HG02981 (cell line): ENCODE results near the gene COBL.

Experiments used
- ATAC-seq: cut with Tn5 transposase; IDR thresholded peaks from one replicate; pipeline ENCODE4 v1.9.1; 2021; ENCODE audit warnings: mild to moderate bottlenecking, moderate library complexity; ENCODE audit not compliant: unreplicated experiment

COBL gene

DNA sequence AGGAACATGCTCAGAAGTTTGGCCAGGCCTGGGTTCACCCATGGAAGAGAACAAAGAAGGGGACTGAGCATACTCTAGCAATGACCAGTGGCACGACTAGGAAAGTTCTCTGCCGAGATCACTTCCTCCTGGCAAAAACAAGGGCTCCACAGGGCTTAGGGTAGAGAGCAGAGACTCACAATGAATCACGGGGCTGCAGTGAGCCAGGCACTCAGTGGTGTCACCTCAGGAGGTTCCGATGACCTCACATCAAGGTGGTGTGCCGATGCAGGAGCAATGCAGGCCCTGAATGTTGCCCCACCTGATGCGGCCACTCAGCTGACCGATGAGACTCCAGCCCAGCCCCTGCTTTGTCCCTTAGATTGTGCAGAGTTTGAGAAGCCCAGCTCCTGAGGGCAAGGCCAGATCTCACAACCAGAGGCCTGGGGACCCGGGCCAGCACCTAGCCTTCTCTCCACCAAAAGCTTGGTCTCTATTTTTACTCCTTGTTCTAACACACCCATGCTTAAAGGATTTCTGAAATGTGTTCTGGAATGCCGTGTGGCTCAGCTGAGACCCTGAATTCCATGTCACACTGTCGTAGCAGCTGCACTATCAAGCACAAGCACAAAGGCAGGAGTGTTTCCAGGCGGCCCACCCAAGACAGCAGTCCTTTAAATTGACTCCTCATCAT is 60.9 kb downstream of the COBL start:
- ATAC-seq: no peak

DNA sequence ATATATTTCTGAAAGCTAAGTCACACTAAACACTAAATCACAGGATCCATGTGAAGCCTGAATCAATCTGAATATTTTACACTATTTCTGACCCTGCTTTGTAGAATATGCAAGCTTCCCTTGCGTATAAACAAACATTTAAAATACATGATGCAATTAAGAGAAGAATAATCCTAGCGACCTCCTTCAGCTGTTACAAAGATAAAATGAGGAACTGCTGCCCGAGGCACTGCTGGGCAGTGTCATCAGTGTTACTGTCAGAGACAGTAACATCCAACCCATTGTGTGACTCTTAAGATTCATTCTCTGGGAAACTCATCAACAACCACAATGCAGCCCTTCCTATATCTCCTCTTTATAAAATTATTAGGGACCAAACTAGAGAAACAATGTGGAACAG is 61.6 kb downstream of the COBL start:
- no peak for ATAC-seq

DNA sequence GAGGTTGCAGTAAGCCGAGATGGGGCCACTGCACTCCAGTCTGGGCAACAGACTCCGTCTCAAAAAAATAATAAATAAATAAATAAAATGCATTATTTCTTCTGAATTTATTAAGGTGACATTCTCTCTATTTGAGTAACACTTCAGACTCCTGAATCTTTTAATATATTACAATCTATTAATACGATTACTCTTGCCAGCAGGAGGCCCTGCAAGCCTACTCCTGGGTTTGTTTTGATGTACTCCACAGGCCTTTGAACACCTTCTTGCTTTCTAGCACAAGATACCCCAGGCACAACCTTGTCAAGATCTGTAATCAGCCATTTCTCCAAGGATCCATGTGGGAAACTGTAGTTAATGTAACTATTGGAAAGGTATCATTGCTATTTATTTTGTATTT is 63.5 kb downstream of the COBL start:
- no peak for ATAC-seq

DNA sequence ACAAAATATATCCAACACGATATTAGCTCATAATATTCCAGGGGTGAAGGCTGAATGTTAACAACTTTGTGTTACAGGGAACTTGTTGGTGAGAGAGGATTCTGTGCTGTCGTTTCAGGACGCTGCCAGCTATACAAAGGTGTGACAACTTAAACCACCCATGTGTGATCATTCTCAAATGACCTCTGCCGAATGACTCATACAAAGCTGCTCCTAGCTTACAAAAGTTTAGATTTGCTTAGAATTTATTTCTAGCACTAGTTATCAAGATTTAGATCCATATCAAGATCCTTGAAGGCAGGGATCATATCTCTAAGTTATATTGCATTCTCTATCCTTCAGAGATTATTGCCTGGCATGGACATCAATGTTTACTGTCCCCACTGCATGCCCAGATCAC is 65.3 kb downstream of the COBL start:
- no peak for ATAC-seq

DNA sequence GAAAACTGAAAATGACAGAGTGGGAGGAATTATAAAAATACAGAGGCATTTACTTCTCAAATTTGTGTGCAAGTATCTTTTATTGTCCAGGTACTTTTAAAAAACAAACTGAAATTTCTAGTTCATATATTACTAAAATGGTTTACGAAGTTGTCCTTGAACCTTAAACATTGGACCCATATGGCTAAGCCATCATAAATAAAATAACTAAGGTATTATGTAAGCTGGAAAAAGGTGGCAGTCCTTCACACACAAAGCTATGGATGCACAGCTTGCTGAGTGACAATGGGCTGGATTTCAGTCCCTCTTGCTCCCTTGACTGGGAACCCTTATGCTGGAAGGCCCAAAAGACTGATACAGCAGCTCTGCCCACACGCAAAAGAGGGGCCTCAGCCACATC is 66.1 kb downstream of the COBL start:
- no peak for ATAC-seq

DNA sequence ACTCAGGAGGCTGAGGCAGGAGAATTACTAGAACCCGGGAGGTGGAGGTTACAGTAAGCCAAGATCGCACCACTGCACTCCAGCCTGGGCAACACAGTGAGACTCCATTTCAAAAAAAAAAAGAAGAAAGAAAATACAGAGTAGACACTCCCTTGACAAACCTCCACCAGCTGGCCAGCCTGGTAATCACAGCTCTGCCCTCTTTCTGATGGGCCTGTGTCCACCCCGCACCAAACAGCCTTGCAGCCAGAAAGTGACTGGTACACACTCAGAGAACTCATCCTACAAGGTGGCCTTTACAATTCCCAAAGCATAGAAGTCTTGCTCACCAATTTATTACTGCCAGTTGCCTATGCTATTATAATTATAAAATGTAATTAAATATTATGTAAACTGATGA is 66.6 kb downstream of the COBL start:
- ATAC-seq: no peak

DNA sequence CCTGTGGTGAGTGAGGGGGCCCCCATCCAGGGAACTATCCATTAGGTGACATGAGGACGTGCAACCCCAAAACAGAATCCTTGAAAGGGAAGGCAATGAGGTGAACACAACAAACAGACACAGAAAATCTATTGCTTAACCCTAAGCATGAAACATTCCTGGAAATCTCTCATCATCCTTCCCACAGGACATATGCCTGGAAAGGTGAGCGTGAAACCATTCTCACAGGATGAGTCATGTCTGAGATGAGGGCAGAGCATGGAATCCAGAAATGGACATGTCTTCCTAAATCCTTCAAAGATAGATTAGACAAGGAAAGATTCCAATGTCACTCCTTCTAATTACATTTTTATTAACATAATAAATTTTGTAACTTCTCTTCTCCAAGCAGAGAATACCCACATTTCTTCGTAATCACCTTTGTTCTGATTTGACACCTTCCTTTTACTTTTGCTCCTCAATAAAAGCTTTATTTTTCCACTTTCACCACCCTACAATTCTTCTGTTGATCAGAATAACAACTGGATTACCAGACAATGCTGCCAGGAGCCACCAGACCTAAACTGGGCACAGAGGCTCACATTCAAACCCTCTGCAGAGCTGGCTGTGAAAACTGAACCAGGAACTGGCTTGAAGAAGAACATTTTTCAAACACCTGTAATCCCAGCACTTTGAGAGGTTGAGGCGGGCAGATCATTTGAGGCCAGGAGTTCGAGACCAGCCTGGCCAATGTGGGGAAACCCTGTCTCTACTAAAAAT is 67.2 kb downstream of the COBL start:
- ATAC-seq: no peak

DNA sequence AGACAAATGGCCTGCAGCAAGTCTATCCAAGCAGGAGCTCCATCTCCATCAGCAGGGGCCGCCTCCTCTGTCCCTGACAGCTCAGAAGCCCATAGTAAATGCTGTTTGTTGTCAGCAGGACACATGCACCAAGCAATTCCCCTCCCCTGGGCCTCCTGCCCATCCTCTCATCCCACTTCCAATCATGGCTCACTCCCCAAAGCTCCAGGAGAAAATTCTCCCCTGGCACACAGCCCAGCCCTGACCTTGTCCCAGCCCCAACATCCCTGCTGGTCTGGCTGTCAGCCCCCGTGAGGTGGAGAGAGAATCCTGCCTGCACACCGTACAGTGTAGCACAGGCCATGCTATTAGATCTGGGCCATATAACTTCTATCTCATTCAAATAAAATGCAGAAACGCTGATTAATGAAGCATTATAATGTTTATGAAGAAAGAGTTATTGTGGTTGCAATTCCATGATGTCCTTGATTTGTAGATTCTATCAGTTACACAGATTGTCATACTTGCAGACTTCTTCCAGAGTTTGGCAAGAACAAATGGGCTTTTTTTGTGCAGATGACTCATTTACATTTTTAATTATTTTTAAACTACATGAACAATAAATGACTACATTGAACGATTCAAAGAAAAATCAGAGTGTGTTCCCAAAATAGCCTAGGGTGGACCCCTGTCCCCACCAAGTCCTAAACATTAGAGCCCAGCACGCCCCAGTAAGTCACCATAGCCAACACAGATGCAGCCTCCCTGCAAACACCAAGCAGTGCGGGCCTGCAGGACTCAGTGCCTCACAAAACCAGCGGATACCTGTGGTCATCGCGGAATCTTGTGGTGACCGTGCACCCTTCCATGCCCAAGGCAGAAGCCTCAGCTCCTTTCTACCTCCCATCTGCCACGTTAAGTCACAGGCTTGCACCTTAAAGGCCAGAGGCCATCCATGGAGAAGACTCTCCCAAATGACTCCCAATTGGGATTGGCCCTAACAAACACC is 70.1 kb downstream of the COBL start:
- ATAC-seq: no peak

DNA sequence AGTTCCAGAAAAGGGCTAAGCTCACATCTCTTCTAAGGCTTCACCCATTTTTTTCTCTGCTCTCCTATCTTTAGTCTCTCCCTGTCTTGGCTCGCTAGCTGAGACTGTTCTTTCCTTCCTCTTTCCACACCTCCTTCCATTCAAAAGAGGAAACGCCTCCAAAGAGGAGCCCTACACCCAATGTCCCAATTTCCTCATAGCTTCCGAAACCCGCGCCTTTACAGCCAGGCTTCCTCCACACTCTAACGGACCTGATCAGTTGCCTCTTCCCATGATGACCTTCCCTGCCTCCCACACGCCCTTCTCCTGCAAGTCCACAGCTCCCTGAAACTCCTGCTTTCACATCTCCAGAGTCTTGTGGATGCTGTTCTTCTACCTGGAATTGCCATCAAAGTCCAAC is 71.7 kb downstream of the COBL start:
- no peak for ATAC-seq

DNA sequence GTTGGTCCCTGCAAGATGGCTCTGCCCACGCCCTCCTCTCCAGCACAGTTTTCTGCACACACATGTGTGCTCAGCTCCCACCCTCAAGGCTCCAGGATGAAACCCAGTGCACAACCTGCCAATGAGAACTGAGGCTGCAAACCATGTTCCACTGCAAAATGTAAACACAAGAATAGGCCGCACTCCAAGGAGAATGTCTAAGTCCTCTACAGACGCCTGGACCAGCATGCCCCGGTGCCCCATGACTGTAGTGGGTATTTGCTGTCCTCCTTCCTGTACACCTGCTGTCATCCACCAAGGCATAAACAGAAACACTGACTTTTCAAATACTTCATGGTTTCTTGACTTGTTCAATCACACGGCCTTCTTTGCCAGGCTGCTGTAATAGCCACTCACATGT is 72.6 kb downstream of the COBL start:
- no peak for ATAC-seq

DNA sequence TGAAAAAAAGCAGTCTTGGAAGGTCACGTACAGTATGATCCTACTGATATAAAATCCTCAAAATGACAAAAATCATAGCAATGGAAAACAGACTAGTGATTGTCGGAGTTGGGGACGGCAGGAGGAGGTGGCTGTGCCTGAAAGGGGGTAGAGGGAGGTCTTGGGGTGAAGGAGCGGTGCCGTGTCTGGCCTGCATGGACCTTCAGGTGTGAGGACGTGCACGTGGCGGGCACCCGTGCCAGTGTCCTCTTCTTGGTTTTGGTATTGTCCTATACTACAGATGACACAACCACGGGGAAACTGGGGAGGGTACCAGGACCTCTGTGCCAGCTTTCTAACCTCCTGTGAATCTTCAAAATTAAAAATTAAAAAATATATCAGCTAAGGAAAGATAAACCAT is 73.0 kb downstream of the COBL start:
- ATAC-seq: no peak

DNA sequence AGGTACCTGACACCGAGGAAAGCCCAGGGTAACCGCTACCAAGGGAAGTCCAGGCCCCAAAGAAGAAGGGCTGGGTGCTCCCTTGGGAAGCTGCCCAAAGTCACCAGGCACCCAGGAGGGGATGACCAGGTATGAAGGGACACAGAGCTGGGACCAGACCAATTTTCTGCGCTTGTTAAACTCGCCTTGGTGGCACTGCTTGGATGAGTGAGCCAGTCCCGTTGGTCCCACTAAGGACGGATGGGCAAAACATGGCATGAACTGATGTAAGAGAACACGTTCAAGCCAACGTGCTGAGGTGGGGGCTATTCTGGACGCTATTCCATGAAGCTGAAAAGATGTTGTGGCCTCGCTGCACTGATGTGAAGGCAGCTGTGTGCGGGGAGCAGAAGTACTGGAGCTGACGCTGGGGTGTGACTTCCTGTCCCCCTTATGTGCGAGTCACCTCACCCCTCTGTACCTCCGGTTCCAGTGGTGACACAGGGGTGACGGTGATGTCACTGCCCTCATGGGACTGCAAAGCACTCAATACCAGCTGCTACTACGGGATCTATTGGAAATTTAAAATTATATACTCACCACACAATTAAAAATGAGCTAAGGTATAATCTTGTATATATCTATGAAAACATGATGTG is 73.6 kb downstream of the COBL start:
- ATAC-seq: no peak

DNA sequence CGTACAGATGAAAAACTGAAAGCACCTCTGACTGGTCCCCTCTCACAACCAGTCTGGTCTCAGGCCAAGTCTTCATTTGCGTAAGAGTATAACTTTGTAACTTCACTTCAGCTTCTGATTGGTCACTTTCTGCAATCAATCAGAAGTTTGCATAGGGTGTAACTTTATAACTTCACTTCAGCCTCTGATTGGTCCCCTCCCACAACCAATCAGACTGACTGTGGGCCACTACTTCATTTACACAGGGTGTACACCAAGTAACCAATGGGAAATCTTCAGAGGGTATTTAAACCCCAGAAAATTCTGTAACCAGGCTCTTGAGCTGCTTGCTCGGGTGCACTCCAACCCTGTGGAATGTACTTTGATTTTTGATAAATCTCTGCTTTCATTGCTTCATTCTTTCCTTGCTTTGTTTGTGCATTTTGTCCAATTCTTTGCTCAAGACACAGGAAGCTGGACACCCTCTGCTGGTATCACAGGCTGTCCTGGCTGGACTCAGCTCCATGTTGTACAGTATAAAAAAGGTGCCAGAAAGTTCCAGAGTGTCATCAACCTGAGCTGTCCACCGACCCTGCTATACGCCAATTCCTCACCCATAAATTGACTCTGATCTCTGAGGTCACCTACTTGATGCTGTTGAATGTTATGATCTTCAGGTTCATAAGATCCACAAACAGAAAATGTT is 74.5 kb downstream of the COBL start:
- ATAC-seq: no peak

DNA sequence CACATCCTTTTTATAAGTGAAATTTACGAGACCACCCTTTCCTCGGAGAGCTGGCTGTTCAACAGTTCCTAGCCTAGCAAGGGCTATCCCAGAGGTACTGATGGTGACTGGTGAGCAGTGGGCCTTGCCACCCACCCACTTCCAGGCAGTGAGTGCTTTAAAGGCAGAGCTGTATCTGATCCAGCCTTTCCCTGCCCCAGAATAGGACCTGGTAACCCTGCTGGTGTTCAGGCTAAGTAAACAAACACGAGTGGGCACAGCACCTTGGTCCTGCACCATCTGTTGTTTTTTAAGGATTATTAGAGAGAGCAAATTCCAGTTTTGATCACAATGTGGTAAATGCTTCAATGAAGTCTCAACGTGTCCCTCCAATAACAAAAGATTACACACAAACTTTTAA is 75.7 kb downstream of the COBL start:
- ATAC-seq: no peak

DNA sequence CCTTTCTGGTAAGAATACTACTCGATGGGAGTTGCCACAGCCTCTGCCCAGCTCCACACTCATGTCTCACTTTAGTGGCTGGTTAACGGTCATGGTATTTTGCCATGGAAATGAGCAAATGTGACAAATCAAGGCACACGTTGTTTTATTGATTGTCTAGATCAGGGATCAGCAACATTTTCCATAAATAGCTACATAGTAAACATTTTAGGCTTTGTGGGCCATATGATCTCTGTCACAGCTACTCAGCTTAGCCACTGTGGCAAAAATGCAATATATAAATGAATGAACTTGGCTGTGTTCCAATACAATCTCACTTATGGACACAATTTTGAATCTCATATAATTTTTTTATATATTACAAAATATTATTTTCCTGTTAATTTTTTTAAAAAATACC is 76.9 kb downstream of the COBL start:
- no peak for ATAC-seq

DNA sequence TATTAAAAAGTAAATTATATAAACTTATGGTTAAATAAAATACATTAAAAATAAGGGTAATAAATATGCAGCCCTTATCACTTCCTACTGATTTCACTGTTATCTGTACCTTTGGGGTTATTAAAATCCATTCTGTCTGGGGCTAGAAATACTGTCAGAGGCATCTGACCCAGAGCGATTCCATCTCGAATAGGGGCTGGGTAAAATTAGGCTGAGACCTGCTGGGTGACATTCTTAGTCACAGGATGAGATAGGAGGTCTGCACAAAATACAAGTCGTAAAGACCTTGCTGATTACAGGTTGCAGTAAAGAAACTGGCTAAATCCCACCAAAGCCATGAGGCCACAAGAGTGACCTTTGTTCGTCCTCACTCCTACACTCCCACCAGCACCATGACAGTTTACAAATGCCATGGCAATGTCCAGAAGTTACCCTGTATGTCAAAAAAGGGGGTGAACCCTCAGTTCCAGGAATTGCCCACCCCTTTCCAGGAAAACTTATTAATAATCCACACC is 77.6 kb downstream of the COBL start:
- no peak for ATAC-seq

DNA sequence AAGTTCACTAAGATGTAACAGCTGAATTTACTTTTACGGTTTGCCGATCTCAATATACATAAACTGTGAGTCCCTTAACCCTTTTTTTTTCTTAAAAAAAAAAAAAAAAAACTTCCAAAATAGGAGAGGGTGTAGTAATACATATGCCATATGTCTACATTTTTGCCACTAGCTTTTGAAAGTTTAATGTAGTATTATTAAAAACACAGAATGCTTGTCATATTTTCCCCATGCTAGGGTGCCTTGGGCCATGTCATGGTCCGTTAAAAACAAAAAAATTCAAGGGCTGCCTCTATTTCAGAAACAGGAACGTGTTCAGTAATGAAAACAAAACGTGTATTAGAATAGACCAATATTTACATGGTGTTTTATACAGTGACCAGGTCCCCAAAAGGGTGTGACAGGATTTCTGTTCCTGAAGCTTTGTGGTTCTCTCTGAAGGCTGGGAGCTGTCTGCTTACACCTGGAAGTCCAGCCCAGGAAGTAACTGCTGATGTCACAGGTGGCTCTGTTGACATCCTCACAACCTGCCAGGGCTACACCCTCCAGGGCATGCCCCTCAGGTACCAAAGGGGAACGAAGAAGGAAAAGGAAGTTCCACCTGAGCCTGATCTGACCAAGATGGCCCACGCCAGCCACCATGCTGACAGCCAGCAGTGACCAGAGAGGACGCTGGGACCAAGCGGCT is 79.0 kb downstream of the COBL start:
- no peak for ATAC-seq

DNA sequence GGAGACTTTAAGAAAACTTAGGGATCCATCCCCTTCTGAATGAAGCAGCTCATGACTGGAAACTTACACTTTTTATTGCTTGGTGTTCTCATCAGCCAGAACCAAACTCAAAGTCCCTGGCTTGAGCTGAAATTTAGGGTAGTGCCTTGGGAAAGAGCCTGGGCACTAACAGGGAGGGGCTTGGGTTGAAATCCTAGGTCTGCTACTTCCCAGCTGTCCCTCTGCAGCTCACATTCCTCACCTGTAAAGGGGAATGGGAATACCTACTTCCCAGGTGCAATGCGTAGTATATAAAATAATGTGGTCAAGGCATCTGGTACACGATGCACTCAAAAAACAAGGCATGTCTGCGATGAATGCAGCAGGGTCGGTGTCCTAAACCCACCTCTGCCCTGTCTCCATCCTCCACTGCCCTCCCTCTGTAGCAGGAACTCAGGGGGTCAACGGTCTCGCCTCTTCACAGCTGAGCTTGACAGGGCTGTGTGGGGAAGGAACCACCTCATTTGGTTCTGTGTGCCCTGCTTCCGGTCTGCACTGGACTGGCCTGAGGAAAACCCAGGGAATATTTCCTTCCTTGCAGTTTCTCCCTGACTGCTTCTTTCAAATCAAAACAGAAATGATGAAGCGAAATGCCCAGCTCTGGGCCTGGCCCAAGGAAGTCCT is 80.0 kb downstream of the COBL start:
- ATAC-seq: no peak

DNA sequence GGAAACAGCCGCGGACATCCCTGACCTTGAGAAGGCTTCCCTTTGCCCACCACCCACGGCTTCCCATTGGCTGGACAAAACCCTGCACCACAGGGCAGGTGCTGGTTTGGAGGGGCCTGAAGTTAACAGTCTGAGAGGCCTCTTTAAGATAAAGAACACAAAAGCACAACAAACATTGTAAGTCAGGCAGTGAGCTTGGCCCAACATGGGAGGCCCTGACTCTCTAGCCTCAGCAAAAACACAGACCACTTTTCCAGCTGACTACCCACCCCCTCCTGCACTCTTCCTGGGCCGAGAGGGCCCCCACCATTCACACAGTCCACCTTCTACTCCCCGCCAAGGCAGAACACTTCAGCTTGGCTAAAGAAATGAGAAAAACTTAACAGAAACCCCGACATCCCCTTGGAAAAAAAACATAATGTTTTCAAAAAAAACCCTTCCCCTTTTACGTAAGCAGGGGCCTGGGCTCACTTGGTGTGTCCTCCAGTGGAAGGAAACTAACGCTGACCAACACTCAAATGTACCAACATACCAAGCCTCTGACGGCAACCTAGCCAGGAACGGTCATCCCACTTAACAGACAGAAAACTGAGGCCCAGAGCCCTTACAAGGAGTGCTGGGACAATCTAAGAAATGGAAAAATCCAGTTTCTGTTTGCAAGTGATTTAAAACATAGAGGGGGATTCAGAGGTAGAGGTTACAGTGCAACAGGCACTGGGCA is 80.9 kb downstream of the COBL start:
- no peak for ATAC-seq
